Measurements from ENCODE around the gene NAA15. TPM values are rescaled to one million over a fixed set of nuclear protein-coding genes. Genes with fewer than 3 reads are reported as not detected.
A peak's percentile ranks its signal among the peaks of the same experiment; 100 is the strongest.

The NAA15 gene
- total and polyA plus RNA-seq, 7 donors, result 17.2 to 53.7 (median 43.0) TPM

DNA sequence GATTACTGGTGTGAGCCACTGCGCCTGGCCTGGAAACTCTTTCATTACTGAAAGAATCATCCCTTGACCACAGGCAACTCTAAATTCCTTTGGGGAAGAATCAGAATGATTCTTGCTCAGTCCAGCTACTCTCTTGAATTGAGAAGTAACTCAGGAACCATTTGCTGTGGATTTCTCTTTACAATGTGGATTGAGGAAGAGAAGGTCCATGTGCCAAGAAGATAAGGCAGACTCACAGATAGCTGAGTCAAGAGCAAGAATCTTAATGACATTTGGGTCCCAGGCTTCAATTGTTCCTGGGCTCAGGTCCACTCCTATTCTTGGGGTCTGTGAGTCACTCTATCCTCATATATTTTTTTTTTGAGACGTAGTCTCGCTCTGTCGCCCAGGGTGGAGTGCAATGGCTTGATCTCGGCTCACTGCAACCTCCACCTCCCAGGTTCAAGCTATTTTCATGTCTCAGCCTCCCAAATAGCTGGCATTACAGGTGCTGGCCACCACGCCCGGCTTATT lies 15.1 kb upstream of the NAA15 start:
- peaks cover 0 to 41% of the 10 kb centered on the region in 2 donors for H3K36me3 ChIP-seq (ENCODE audit: insufficient read depth in 1 of 2, low read depth in 1 of 2)

DNA sequence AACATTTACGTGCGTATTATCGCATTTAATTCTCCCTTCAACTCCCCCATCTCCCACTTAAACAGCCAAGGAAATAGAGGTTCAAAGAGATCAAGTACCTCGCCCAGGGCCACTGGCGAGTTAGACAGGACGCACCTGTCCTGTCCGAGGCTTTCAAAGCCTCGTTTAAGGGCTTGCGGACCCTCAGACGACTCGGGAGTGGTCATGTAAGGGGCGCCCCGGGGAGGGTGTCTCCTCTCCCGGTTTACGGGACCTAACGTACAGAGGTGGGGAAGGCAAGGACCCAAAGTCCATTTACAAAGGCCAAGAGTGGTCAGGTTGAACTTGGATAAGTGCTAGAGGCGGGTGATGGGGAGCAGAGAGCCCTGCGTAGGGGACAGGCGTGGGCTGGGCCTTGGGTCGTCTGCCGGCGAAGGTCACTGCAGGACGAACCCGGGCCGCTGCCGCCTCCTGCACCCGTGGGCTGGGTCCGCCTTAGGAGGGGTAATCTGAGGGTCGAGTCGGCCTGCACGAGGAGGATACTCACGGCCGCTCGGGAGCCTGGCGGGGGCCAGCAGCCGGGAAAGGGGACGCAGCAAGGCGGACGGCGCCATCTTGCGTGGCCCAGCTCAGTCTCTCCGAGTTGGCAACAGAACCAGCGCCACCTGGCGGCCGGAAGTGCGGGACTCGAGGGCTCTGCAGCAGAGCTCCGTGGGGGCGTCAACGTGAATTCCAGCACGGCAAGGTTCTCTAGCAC lies 5.9 kb upstream of the NAA15 start:
- DNase-seq (peak; percentile 97 to 99), ATAC-seq (peak; percentile 83 to 90 (median 88))
- intact Hi-C loops (cut with DNase I), result loop anchor here (2.0 to 5.0 kb wide), 6 partner anchors 63 to 263 kb away; partner anchors contain the start of gene ELF2 (in 1 of the 2)
- Histone ChIP-seq H3K27me3 (ENCODE audit: insufficient read depth in 3 of 3, low read length in 2 of 3) (no peaks in the 10 kb centered on the region), H3K27ac (peak overlapping the region; percentile 99), H3K4me3 (peak overlapping the region; percentile 91), H3K36me3 (ENCODE audit: insufficient read depth in 1 of 2, low read depth in 1 of 2) (peaks cover 0 to 41% of the 10 kb centered on the region in 2 donors), H3K4me1 (peaks cover 44% of the 10 kb centered on the region), H3K9me3 (no peaks in the 10 kb centered on the region)
- WGBS, 3 donors, result 1% methylated on average over 51 of the region's 51 CpGs
- TF ChIP-seq, protein P1, sequence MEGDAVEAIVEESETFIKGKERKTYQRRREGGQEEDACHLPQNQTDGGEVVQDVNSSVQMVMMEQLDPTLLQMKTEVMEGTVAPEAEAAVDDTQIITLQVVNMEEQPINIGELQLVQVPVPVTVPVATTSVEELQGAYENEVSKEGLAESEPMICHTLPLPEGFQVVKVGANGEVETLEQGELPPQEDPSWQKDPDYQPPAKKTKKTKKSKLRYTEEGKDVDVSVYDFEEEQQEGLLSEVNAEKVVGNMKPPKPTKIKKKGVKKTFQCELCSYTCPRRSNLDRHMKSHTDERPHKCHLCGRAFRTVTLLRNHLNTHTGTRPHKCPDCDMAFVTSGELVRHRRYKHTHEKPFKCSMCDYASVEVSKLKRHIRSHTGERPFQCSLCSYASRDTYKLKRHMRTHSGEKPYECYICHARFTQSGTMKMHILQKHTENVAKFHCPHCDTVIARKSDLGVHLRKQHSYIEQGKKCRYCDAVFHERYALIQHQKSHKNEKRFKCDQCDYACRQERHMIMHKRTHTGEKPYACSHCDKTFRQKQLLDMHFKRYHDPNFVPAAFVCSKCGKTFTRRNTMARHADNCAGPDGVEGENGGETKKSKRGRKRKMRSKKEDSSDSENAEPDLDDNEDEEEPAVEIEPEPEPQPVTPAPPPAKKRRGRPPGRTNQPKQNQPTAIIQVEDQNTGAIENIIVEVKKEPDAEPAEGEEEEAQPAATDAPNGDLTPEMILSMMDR (IDR thresholded peaks at IDR 0.05), result peak; percentile 98

More for the DNA sequence above, 15.1 kb upstream of the NAA15 start:
- Histone ChIP-seq H3K27me3 (ENCODE audit: insufficient read depth in 3 of 3, low read length in 2 of 3) (no peaks in the 10 kb centered on the region), H3K27ac (no peak overlapping the region), H3K4me1 (no peaks in the 10 kb centered on the region), H3K4me3 (no peak overlapping the region), H3K9me3 (no peaks in the 10 kb centered on the region)
- TF ChIP-seq, protein P1 (IDR thresholded peaks at IDR 0.05), result no peak
- ATAC-seq (peak in 3 of 4 donors; percentile 50 to 70 (median 59)), DNase-seq (no peak)
- intact Hi-C loops (cut with DNase I), result no loop called here
- 78 to 96% (median 85%) methylated on average over 7 of the region's 7 CpGs for WGBS, 3 donors

DNA sequence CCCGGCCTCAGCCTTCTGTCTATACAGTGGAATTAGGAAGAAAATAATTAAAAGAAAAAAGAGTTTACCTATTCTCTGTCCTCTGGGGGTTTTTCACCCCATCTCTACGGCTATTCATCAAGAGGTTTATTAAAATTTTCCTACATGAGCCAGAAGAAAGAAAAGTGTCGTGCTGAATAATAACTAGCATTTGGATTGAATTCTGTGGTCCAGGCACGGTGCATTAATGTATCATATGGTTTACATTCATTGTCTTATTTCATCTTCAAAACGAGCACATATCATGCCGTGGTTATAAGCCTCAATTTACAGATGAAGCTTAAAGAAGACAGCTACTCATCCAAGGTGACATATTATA lies 5.4 kb upstream of the NAA15 start:
- TF ChIP-seq, protein P1 (IDR thresholded peaks at IDR 0.05), result no peak
- Histone ChIP-seq H3K27ac (peak overlapping the region; percentile 99), H3K9me3 (no peaks in the 10 kb centered on the region), H3K36me3 (ENCODE audit: insufficient read depth in 1 of 2, low read depth in 1 of 2) (peaks cover 0 to 35% of the 10 kb centered on the region in 2 donors), H3K4me3 (peak overlapping the region; percentile 91), H3K27me3 (ENCODE audit: insufficient read depth in 3 of 3, low read length in 2 of 3) (no peaks in the 10 kb centered on the region), H3K4me1 (peaks cover 44% of the 10 kb centered on the region)
- DNase-seq (no peak), ATAC-seq (no peak)
- intact Hi-C loops (cut with DNase I), result loop anchor here (2.0 to 5.0 kb wide), 6 partner anchors 64 to 264 kb away; partner anchors contain the start of gene ELF2 (in 1 of the 2)
- 6 to 12% (median 8%) methylated on average over 6 of the region's 6 CpGs for WGBS, 3 donors

DNA sequence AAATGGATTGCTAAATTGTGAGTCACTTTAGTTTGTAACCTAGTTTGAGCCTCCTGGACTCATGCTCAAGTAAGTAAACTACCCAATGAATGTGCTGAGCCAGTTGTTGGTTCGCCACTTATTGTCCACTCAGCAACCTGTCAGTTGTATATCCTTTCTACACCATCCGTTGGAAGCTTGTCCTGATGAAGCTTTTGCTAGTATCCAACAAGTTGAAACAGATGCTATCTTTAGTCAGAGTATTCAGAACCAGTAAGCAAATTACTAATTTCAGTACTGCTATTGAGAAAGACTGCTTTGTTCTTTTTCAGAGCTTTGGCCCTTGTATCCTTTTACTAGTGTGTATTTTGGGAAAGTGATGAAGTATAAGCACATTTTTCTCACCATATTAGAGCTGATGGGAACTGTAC lies 4.3 kb upstream of the NAA15 start:
- H3K27ac ChIP-seq, result peak overlapping the region; percentile 99
- peaks cover 0 to 24% of the 10 kb centered on the region in 2 donors for H3K36me3 ChIP-seq (ENCODE audit: insufficient read depth in 1 of 2, low read depth in 1 of 2)
- H3K27me3 ChIP-seq (ENCODE audit: insufficient read depth in 3 of 3, low read length in 2 of 3), result no peaks in the 10 kb centered on the region
- peak overlapping the region; percentile 10 for H3K4me3 ChIP-seq
- no peak for DNase-seq
- TF ChIP-seq, protein P1 (IDR thresholded peaks at IDR 0.05), result no peak
- H3K9me3 ChIP-seq, result no peaks in the 10 kb centered on the region
- intact Hi-C loops (cut with DNase I), result loop anchor here (5.0 kb wide), 5 partner anchors 65 to 265 kb away; partner anchors contain the start of gene ELF2 (in 1 of the 2)
- peaks cover 44% of the 10 kb centered on the region for H3K4me1 ChIP-seq
- ATAC-seq, result peak; percentile 72 to 80 (median 74)
- 31 to 37% (median 34%) methylated on average over 2 of the region's 2 CpGs for WGBS, 3 donors

All from psoas muscle (tissue), 8 donors.